Aorta (tissue), 5 donors: ENCODE results near the gene PRKAG2. TPM values are rescaled to one million over a fixed set of nuclear protein-coding genes. Genes with fewer than 3 reads are reported as not detected.
"Not testable (repeated sequence)": the region's sequence is repeated elsewhere in the genome, so short reads cannot be mapped to it uniquely, and the experiment has no call there.

Experiments
- ATAC-seq: fragments of 200-7000 bp; cut with Tn5 transposase; one replicate; pipeline ENCODE4 v1.9.1; 2022; ENCODE audit warnings: moderate library complexity; ENCODE audit not compliant: low FRiP score
- DNase-seq, 2 donors: peaks; one replicate each; pipeline ENCODE4 v3.0.0-alpha.2; 2020
- H3K27ac ChIP-seq, 2 donors: one replicate each; pipeline ENCODE4 v1.5.1; 2013; ENCODE audit warnings: low read length in 2 of 2, mild to moderate bottlenecking in 2 of 2, moderate library complexity in 2 of 2, control low read depth in 1 of 2, inconsistent platforms in 1 of 2, low read depth in 1 of 2
- H3K27me3 ChIP-seq, 2 donors: one replicate each; pipeline ENCODE4 v1.6.1; 2013; ENCODE audit warnings: control low read depth in 1 of 2, low read length in 1 of 2, mild to moderate bottlenecking in 1 of 2, moderate library complexity in 1 of 2; ENCODE audit not compliant: insufficient read depth in 2 of 2, control insufficient read depth in 1 of 2
- H3K36me3 ChIP-seq, 2 donors: one replicate each; pipeline ENCODE4 v1.6.1; 2013; ENCODE audit warnings: control low read depth in 1 of 2, low read length in 1 of 2, mild to moderate bottlenecking in 1 of 2; ENCODE audit not compliant: insufficient read depth in 2 of 2, control insufficient read depth in 1 of 2
- H3K4me1 ChIP-seq, 2 donors: one replicate each; pipeline ENCODE4 v1.6.1; 2013; ENCODE audit warnings: low read length in 2 of 2, control low read depth in 1 of 2, mild to moderate bottlenecking in 1 of 2, moderate library complexity in 1 of 2; ENCODE audit not compliant: insufficient read depth in 2 of 2, control insufficient read depth in 1 of 2
- H3K4me3 ChIP-seq, 2 donors: one replicate each; pipeline ENCODE4 v1.5.1; 2013; ENCODE audit warnings: low read length in 2 of 2, control low read depth in 1 of 2, mild to moderate bottlenecking in 1 of 2
- H3K9me3 ChIP-seq: one replicate; pipeline ENCODE4 v1.6.1; 2013; ENCODE audit warnings: mild to moderate bottlenecking, low read length; ENCODE audit not compliant: control insufficient read depth
- whole genome bisulfite sequencing, 2 donors: extraction: QIAGEN DNeasy Blood & Tissue Kit; methylation state at CpG; one replicate each; pipeline ENCODE4 v1.1.7; 2013; 5-methylcytosine and 5-hydroxymethylcytosine counted together
- intact Hi-C, 2 donors: fragments of 100-400 bp; cut with DNase I; formaldehyde crosslinking; loops; one replicate each; pipeline versions ENCODE4 v1.14.2 to v1.15.0; 2022
- polyA plus RNA-seq, 2 donors: library from polyadenylated mRNA; stranded (reverse); fragments of 200-250 nt; gene quantifications; one replicate each; pipeline ENCODE4 v1.2.3, GENCODE V29; 2013
- total RNA-seq, 2 donors: library from RNA; stranded (reverse); fragmentation: NEBNext Ultra II Directional; extraction: Animal tissue kit (Norgen Biotek cat#: 25700); gene quantifications; one replicate each; pipeline ENCODE4 v1.2.1, GENCODE V29; 2021
- donor health status: healthy with polysubstance abuse.
- donor health status: Bipolar disorder and iron deficiency.
- donor health status: DM: no; HTN: no; CAD: no.
- donor health status: DM: no; HTN: no; CAD: no.
- donor health status: DM: yes; HTN: yes; CAD: no.

Gene PRKAG2
- total and polyA plus RNA-seq, 4 donors = 34.0 to 69.9 (median 52.6) TPM

DNA sequence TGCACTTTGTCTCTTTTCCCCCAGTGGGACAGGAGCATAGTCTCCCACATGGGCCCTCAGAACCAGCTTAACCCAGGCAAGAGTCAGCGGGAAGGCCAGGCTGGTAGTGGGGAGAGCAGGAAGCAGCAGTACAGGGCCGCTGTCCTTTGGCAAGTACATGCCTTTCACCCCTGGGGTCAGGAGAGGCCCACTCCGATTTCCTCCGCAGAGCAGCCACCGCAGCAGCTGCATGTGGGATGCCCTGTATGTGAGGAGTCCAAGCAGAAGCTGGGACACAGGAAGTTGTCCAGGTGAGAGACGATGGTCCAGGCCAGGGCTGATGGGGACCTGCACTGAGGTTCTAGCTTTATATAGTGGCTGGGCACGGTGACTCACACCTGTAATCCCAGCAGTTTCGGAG is 42.7 kb upstream of the PRKAG2 start:
- no peaks in the 10 kb centered on the region for H3K4me1 ChIP-seq
- peaks cover 2% of the 10 kb centered on the region for H3K9me3 ChIP-seq
- ATAC-seq (no peak), DNase-seq (no peak)
- no peak overlapping the region for H3K27ac ChIP-seq
- 91 to 92% methylated on average over 8 of the region's 8 CpGs for WGBS, 2 donors
- H3K27me3 ChIP-seq = no peaks in the 10 kb centered on the region
- H3K36me3 ChIP-seq = no peaks in the 10 kb centered on the region
- intact Hi-C loops = no loop called here
- no peak overlapping the region for H3K4me3 ChIP-seq

DNA sequence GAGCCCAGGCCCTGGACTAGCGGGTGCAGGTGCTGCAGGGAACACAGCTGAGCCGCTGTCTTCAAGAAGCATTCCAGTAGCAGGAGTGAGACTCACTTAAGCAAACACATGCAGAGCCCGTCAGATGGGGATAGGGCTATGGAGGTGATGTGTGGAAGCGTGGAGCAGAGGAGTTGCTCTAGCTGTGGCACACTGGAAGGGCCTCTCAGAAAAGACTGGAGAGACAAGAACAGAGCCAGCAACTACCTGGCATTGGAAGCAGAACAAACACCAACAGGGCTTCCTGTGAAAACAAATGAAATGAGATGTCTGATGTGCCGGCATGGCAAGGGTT is 41.6 kb upstream of the PRKAG2 start:
- no peak for DNase-seq
- 77 to 79% methylated on average over 5 of the region's 5 CpGs for WGBS, 2 donors
- no peak for ATAC-seq

DNA sequence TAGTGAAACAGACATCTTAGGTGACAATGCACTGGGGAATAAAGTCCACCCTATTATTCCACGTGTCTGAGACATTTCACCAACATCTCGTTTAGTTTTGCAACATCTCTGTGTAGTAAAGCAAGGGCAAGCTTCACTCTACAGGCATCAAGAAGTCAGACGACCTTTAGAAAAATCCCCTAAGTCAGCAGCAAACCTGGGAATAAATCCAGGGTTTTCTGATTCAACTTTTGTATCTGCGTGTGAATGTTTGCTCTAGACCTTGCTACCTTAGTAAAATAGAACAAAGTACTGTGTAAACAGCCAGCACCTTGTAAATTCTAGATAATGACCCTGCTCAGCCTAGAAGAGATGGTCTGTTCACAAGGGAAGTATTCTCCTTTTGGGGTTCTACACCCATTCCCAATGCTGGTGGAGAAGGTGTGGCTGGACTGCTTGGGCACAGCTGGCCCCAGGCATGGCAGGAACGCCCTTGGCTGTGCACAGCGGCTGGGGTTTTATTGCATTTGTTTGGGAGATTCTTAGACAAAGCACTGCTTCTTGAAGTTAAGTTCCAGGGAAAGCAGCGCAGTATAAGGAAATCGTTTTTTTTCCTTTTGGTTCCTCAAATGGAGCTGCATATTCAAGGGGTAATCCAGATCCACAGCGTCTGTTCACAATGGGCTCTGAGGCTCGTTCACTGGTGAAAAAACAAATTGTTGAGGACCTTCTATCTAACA is 41.0 kb upstream of the PRKAG2 start:
- peaks cover 4% of the 10 kb centered on the region for H3K9me3 ChIP-seq
- peak; percentile 27 for ATAC-seq
- 24 to 39% methylated on average over 10 of the region's 10 CpGs for WGBS, 2 donors
- no peak overlapping the region for H3K4me3 ChIP-seq
- no peak overlapping the region for H3K27ac ChIP-seq
- intact Hi-C loops = no loop called here
- no peaks in the 10 kb centered on the region for H3K36me3 ChIP-seq
- no peaks in the 10 kb centered on the region for H3K4me1 ChIP-seq
- DNase-seq = no peak
- H3K27me3 ChIP-seq = no peaks in the 10 kb centered on the region

More for the DNA sequence above, 41.6 kb upstream of the PRKAG2 start:
- Histone ChIP-seq H3K36me3 (no peaks in the 10 kb centered on the region), H3K4me1 (no peaks in the 10 kb centered on the region), H3K9me3 (peaks cover 4% of the 10 kb centered on the region), H3K4me3 (no peak overlapping the region), H3K27me3 (no peaks in the 10 kb centered on the region), H3K27ac (no peak overlapping the region)
- intact Hi-C loops = no loop called here

DNA sequence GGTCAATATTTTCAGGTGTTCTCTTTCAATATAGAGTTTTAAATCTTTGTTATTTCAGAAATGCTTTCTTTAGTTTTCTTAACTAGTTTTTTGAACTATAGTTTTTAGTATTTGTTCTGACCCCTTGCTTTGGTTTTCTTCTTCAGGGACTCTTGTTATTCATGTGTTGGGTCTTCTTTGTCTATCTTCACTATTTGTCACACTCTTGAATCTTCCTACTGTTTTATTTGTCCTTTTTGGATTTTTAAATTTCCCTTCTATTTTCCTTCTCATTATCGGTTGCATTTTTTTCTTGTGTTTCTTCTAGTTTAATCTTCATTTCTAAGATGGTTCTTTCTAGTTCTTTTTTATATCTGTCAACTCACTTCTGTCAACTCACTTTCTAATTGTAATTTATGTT is 37.1 kb upstream of the PRKAG2 start:
- WGBS, 2 donors = 95 to 97% methylated on average over 1 of the region's 1 CpG
- no peak for DNase-seq
- Histone ChIP-seq H3K36me3 (no peaks in the 10 kb centered on the region), H3K27me3 (no peaks in the 10 kb centered on the region), H3K4me1 (no peaks in the 10 kb centered on the region), H3K4me3 (no peak overlapping the region), H3K27ac (no peak overlapping the region), H3K9me3 (peaks cover 4% of the 10 kb centered on the region)
- ATAC-seq = no peak
- intact Hi-C loops = no loop called here

DNA sequence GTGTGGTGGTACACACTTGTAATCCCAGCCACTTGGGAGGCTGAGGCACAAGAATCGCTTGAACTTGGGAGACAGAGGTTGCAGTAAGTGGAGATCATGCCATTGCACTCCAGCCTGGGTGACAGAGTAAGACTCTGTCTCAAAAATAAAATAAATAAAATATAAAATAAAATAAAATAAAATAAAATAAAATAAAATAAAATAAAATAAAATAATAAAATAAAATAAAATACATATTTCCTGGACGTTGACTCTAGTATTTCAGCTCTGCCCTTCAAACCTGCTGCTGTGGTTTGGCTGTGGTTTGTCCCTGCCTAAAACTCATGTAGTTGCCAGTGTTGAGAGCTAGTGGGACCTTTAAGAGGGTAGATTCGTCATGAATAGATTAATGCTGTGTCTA is 33.7 kb upstream of the PRKAG2 start:
- H3K4me1 ChIP-seq, H3K4me3 ChIP-seq, H3K36me3 ChIP-seq, intact Hi-C loops, ATAC-seq, DNase-seq, H3K27me3 ChIP-seq, H3K27ac ChIP-seq, H3K9me3 ChIP-seq: not testable (repeated sequence)
- WGBS, 2 donors = 83 to 90% methylated on average over 3 of the region's 3 CpGs

DNA sequence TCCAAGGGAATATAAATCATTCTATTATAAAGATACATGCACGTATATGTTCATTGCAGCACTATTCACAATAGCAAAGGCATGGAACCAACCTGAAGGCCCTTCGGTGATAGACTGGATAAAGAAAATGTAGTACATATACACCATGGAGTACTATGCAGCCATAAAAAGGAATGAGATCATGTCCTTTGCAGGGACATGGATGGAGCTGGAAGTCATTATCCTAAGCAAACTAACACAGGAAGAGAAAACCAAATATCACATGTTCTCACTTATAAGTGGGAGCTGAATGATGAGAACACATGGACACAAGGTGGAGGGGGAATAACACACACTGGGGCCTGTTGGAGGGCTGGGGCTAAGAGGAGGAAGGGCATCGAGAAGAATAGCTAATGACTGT is 30.2 kb upstream of the PRKAG2 start:
- H3K9me3 ChIP-seq, H3K4me1 ChIP-seq, DNase-seq, H3K36me3 ChIP-seq, H3K27me3 ChIP-seq, H3K4me3 ChIP-seq, H3K27ac ChIP-seq, ATAC-seq, intact Hi-C loops: not testable (repeated sequence)
- WGBS, 2 donors = 57 to 61% methylated on average over 3 of the region's 3 CpGs

DNA sequence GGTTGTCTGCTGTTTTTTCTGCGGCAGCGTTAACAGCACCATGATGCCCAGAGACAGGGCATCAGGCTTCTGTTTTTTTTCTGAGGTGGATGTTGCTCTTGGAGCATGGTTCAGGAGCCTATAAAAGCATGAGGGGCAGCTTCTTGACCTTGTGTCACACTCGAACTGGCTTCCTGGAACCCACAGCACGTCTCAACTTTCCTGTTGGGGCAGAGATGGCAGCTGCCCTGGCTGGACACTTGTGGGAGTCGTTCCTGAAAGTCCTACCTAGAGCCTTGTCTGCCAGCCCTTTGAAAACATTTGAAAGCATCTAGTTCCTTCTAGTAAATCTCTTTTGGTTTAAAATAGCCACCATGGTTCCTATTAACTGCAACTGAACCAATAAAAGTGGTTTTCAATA is 28.9 kb upstream of the PRKAG2 start:
- ATAC-seq = no peak
- Histone ChIP-seq H3K36me3 (no peaks in the 10 kb centered on the region), H3K4me1 (no peaks in the 10 kb centered on the region), H3K9me3 (no peaks in the 10 kb centered on the region), H3K27me3 (no peaks in the 10 kb centered on the region), H3K27ac (no peak overlapping the region), H3K4me3 (no peak overlapping the region)
- intact Hi-C loops = no loop called here
- 11 to 26% methylated on average over 5 of the region's 5 CpGs for WGBS, 2 donors
- no peak for DNase-seq

DNA sequence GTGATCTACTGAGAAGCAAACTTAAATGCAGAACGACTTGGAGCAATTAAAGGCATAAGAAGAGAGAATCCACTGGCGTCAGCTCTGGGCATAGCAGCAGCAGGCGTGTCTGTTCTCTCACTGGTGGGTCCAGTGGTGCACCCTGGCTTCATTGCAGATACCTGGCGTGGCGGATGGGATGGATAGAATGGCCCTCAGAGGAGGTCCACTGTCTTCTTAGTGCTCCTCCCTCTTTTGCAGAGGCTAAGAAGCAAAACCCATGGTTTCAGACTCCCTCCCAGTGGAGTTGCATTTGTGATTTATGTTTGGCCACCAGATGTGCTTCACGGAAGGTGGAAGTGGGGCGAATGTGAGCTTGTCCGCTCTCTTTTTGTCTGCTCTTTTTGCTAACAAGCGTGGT is 28.4 kb upstream of the PRKAG2 start:
- ATAC-seq (no peak), DNase-seq (no peak)
- no peak overlapping the region for H3K4me3 ChIP-seq
- WGBS, 2 donors = 36 to 48% methylated on average over 9 of the region's 9 CpGs
- H3K27ac ChIP-seq = no peak overlapping the region
- H3K4me1 ChIP-seq = no peaks in the 10 kb centered on the region
- no peaks in the 10 kb centered on the region for H3K36me3 ChIP-seq
- no peaks in the 10 kb centered on the region for H3K27me3 ChIP-seq
- intact Hi-C loops = no loop called here
- H3K9me3 ChIP-seq = no peaks in the 10 kb centered on the region

DNA sequence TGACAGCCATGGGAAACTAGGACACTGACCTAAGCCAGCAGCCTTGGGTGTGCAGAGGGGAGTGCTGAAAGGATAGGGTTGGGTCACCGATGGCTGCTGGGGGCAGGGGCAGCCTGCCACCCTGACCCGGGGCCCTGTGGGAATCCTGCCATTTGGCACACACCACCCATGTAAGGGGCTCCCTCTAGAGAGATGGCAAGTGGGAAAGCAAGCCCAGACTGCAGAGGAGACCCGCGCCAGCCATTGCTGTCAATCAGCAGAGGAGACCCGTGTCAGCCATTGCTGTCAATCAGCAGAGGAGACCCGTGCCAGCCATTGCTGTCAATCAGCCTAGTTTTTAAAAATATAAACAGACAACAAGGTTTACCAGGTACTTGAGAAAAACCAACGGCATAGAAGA is 27.4 kb upstream of the PRKAG2 start:
- Histone ChIP-seq H3K9me3 (no peaks in the 10 kb centered on the region), H3K27me3 (no peaks in the 10 kb centered on the region), H3K4me3 (no peak overlapping the region), H3K36me3 (no peaks in the 10 kb centered on the region), H3K4me1 (no peaks in the 10 kb centered on the region), H3K27ac (no peak overlapping the region)
- WGBS, 2 donors = 85 to 88% methylated on average over 7 of the region's 7 CpGs
- DNase-seq (no peak), ATAC-seq (no peak)
- intact Hi-C loops = no loop called here
